Parathyroid adenoma (tissue), 2 donors: ENCODE measurements around the gene MINDY4.

Experiments
- H2AFZ ChIP-seq: fragments of 300-600 bp; sonication (generic); one replicate; pipeline ENCODE4 v1.7.0; 2017; ENCODE audit warnings: antibody characterized with exemption, mild to moderate bottlenecking
- H3K27ac ChIP-seq: fragments of 300-600 bp; sonication (generic); one replicate; pipeline ENCODE4 v1.7.0; 2017
- H3K27me3 ChIP-seq: fragments of 300-600 bp; sonication (generic); one replicate; pipeline ENCODE4 v1.7.0; 2017; ENCODE audit warnings: low read length; ENCODE audit not compliant: control insufficient read depth, insufficient read depth
- H3K36me3 ChIP-seq: fragments of 300-600 bp; sonication (generic); one replicate; pipeline ENCODE4 v1.7.0; 2017; ENCODE audit warnings: low read length; ENCODE audit not compliant: control insufficient read depth, insufficient read depth
- H3K4me1 ChIP-seq: fragments of 300-600 bp; sonication (generic); one replicate; pipeline ENCODE4 v1.7.0; 2017; ENCODE audit warnings: control low read depth
- H3K4me2 ChIP-seq: fragments of 300-600 bp; sonication (generic); one replicate; pipeline ENCODE4 v1.7.0; 2017; ENCODE audit warnings: low read length
- H3K4me3 ChIP-seq: fragments of 300-600 bp; sonication (generic); one replicate; pipeline ENCODE4 v1.7.0; 2017; ENCODE audit warnings: low read depth, low read length
- H3K79me2 ChIP-seq: fragments of 300-600 bp; sonication (generic); one replicate; pipeline ENCODE4 v1.7.0; 2017; ENCODE audit warnings: control low read depth
- H3K9ac ChIP-seq: fragments of 300-600 bp; sonication (generic); one replicate; pipeline ENCODE4 v1.7.0; 2017; ENCODE audit warnings: mild to moderate bottlenecking
- H3K9me3 ChIP-seq: fragments of 300-600 bp; sonication (generic); one replicate; pipeline ENCODE4 v1.7.0; 2017; ENCODE audit warnings: low read length; ENCODE audit not compliant: control insufficient read depth
- CTCF ChIP-seq: fragments of 300-600 bp; sonication (generic); IDR thresholded peaks from one replicate; pipeline ENCODE4 v1.7.0; 2017; ENCODE audit warnings: antibody characterized with exemption, mild to moderate bottlenecking
- donor health status: primary hyperparathyroidism.

MINDY4 gene

GRCh38 chr7:30730097-30730496 is 41.1 kb upstream of the MINDY4 start:
- H2AFZ ChIP-seq, result no peak overlapping the region
- no peaks in the 10 kb centered on the region for H3K79me2 ChIP-seq
- H3K9me3 ChIP-seq, result no peaks in the 10 kb centered on the region
- H3K27ac ChIP-seq, result no peak overlapping the region
- no peak overlapping the region for H3K4me2 ChIP-seq
- no peaks in the 10 kb centered on the region for H3K27me3 ChIP-seq
- no peak overlapping the region for H3K9ac ChIP-seq
- H3K4me3 ChIP-seq, result no peak overlapping the region
- H3K36me3 ChIP-seq, result no peaks in the 10 kb centered on the region
- no peak for TF ChIP-seq CTCF
- H3K4me1 ChIP-seq, result no peaks in the 10 kb centered on the region

- no peak for TF ChIP-seq CTCF
- Histone ChIP-seq H3K27me3 (no peaks in the 10 kb centered on the region), H3K79me2 (no peaks in the 10 kb centered on the region), H3K9ac (no peak overlapping the region), H3K4me3 (no peak overlapping the region), H3K4me1 (no peaks in the 10 kb centered on the region), H2AFZ (no peak overlapping the region), H3K36me3 (no peaks in the 10 kb centered on the region), H3K4me2 (no peak overlapping the region), H3K27ac (no peak overlapping the region), H3K9me3 (no peaks in the 10 kb centered on the region)
Measured at GRCh38 chr7:30730996-30731395, 40.2 kb upstream of the MINDY4 start.

- Histone ChIP-seq H3K9ac (no peak overlapping the region), H3K27ac (no peak overlapping the region), H3K4me3 (no peak overlapping the region), H2AFZ (no peak overlapping the region), H3K36me3 (no peaks in the 10 kb centered on the region), H3K4me2 (no peak overlapping the region), H3K79me2 (no peaks in the 10 kb centered on the region), H3K27me3 (no peaks in the 10 kb centered on the region), H3K9me3 (no peaks in the 10 kb centered on the region), H3K4me1 (no peaks in the 10 kb centered on the region)
- TF ChIP-seq CTCF, result no peak
Measured at GRCh38 chr7:30731581-30731980, 39.6 kb upstream of the MINDY4 start.

GRCh38 chr7:30732606-30733005 is 38.6 kb upstream of the MINDY4 start:
- no peaks in the 10 kb centered on the region for H3K79me2 ChIP-seq
- no peak overlapping the region for H3K4me2 ChIP-seq
- H3K27ac ChIP-seq, result no peak overlapping the region
- H3K4me1 ChIP-seq, result no peaks in the 10 kb centered on the region
- H2AFZ ChIP-seq, result no peak overlapping the region
- no peaks in the 10 kb centered on the region for H3K27me3 ChIP-seq
- no peaks in the 10 kb centered on the region for H3K36me3 ChIP-seq
- H3K9ac ChIP-seq, result no peak overlapping the region
- no peak for TF ChIP-seq CTCF
- no peak overlapping the region for H3K4me3 ChIP-seq
- no peaks in the 10 kb centered on the region for H3K9me3 ChIP-seq

- H3K4me1 ChIP-seq, result no peaks in the 10 kb centered on the region
- H3K4me2 ChIP-seq, result no peak overlapping the region
- TF ChIP-seq CTCF, result no peak
- no peak overlapping the region for H3K27ac ChIP-seq
- no peak overlapping the region for H2AFZ ChIP-seq
- no peak overlapping the region for H3K4me3 ChIP-seq
- H3K9me3 ChIP-seq, result no peaks in the 10 kb centered on the region
- no peaks in the 10 kb centered on the region for H3K79me2 ChIP-seq
- H3K27me3 ChIP-seq, result no peaks in the 10 kb centered on the region
- no peaks in the 10 kb centered on the region for H3K36me3 ChIP-seq
- no peak overlapping the region for H3K9ac ChIP-seq
Measured at GRCh38 chr7:30733216-30733615, 38.0 kb upstream of the MINDY4 start.
